ENCODE results near the gene NDUFA12.

The NDUFA12 gene

GRCh38 chr12:94929780-94930179 is 73.7 kb downstream of the NDUFA12 start:
- H3K4me3 ChIP-seq (replicated peaks; ENCODE audit: low read depth, low read length) = no peak overlapping the region
- DNase-seq (ENCODE audit: extremely low read depth, low read depth) = no peak
- TF ChIP-seq CTCF (IDR thresholded peaks at IDR 0.05; ENCODE audit: low read depth, low read length, missing control alignments) = no peak

- TF ChIP-seq CTCF (IDR thresholded peaks at IDR 0.05; ENCODE audit: low read depth, low read length, missing control alignments) = no peak
- H3K4me3 ChIP-seq (replicated peaks; ENCODE audit: low read depth, low read length) = no peak overlapping the region
- no peak for DNase-seq (ENCODE audit: extremely low read depth, low read depth)
Observed at GRCh38 chr12:94925729-94926128, 77.8 kb downstream of the NDUFA12 start.

GRCh38 chr12:94925206-94925605 is 78.3 kb downstream of the NDUFA12 start:
- no peak for DNase-seq (ENCODE audit: extremely low read depth, low read depth)

GRCh38 chr12:94922561-94922960 is 80.9 kb downstream of the NDUFA12 start:
- no peak for DNase-seq (ENCODE audit: extremely low read depth, low read depth)
- no peak overlapping the region for H3K4me3 ChIP-seq (replicated peaks; ENCODE audit: low read depth, low read length)
- TF ChIP-seq CTCF (IDR thresholded peaks at IDR 0.05; ENCODE audit: low read depth, low read length, missing control alignments) = no peak

More at GRCh38 chr12:94925206-94925605, 78.3 kb downstream of the NDUFA12 start:
- no peak overlapping the region for H3K4me3 ChIP-seq (replicated peaks; ENCODE audit: low read depth, low read length)
- no peak for TF ChIP-seq CTCF (IDR thresholded peaks at IDR 0.05; ENCODE audit: low read depth, low read length, missing control alignments)
